CD4-positive, alpha-beta T cell treated with Interferon alpha-2 for 1 hour (primary cell): ENCODE data around the gene DNA2.

ENCODE experiments used
- DNase-seq, 2 donors: peaks; one replicate each; pipeline ENCODE4 v3.0.0-alpha.2; 2020 to 2022

DNA2 gene

GRCh38 chr10:68440898-68441297 is 30.9 kb downstream of the DNA2 start:
- no peak for DNase-seq

- no peak for DNase-seq
These were observed 36.0 kb downstream of the DNA2 start for GRCh38 chr10:68435803-68436202.

GRCh38 chr10:68434657-68435056 is 37.1 kb downstream of the DNA2 start:
- DNase-seq = no peak

- DNase-seq = no peak
These were observed 43.2 kb downstream of the DNA2 start for GRCh38 chr10:68428396-68429104.

GRCh38 chr10:68424454-68425014 is 47.2 kb downstream of the DNA2 start:
- no peak for DNase-seq

GRCh38 chr10:68423522-68423921 is 48.3 kb downstream of the DNA2 start:
- DNase-seq = peak in 1 of 2 donors; percentile 25

- DNase-seq = no peak
These were observed 52.4 kb downstream of the DNA2 start for GRCh38 chr10:68419376-68419775.

GRCh38 chr10:68408898-68409518 is 62.8 kb downstream of the DNA2 start:
- no peak for DNase-seq

- DNase-seq = peak; percentile 76 to 83
These were observed 64.8 kb downstream of the DNA2 start, which contains the start of gene RUFY2 for GRCh38 chr10:68406815-68407548. RUFY2 (minus strand) TSS chr10:68407277; CDS start chr10:68407189, 88 bp downstream.

GRCh38 chr10:68406111-68406814 is 65.5 kb downstream of the DNA2 start:
- DNase-seq = peak in 1 of 2 donors; percentile 1

- no peak for DNase-seq
These were observed 68.1 kb downstream of the DNA2 start for GRCh38 chr10:68403701-68404100.

- no peak for DNase-seq
These were observed 69.5 kb downstream of the DNA2 start for GRCh38 chr10:68402276-68402675.

- no peak for DNase-seq
These were observed 74.8 kb downstream of the DNA2 start for GRCh38 chr10:68397005-68397404.

GRCh38 chr10:68385740-68386139 is 86.0 kb downstream of the DNA2 start:
- DNase-seq = no peak

GRCh38 chr10:68371604-68372003 is 100.2 kb downstream of the DNA2 start:
- no peak for DNase-seq

- DNase-seq = no peak
These were observed 104.7 kb downstream of the DNA2 start for GRCh38 chr10:68367121-68367520.

- DNase-seq = no peak
These were observed 105.2 kb downstream of the DNA2 start for GRCh38 chr10:68366600-68366999.

GRCh38 chr10:68365611-68366010 is 106.2 kb downstream of the DNA2 start:
- no peak for DNase-seq

- DNase-seq = no peak
These were observed 107.5 kb downstream of the DNA2 start for GRCh38 chr10:68364101-68364886.
